ENCODE results near the gene SLK.

The SLK gene

GRCh38 chr10:104057717-104058116 is 90.8 kb downstream of the SLK start:
- DNase-seq, result no peak

GRCh38 chr10:104059364-104059763 is 92.4 kb downstream of the SLK start:
- no peak for DNase-seq

GRCh38 chr10:104061196-104061595 is 94.3 kb downstream of the SLK start:
- no peak for DNase-seq

- no peak for DNase-seq
Observed at GRCh38 chr10:104065748-104066147, 98.8 kb downstream of the SLK start.

GRCh38 chr10:104066945-104067344 is 100.0 kb downstream of the SLK start:
- DNase-seq, result no peak

- DNase-seq, result no peak
Observed at GRCh38 chr10:104067525-104067924, 100.6 kb downstream of the SLK start.

GRCh38 chr10:104069613-104070012 is 102.7 kb downstream of the SLK start:
- DNase-seq, result no peak

GRCh38 chr10:104072786-104073185 is 105.8 kb downstream of the SLK start:
- no peak for DNase-seq

- no peak for DNase-seq
Observed at GRCh38 chr10:104074505-104074904, 107.6 kb downstream of the SLK start.

- DNase-seq, result no peak
Observed at GRCh38 chr10:104076743-104077160, 109.8 kb downstream of the SLK start.

GRCh38 chr10:104077247-104077646 is 110.3 kb downstream of the SLK start:
- no peak for DNase-seq

- DNase-seq, result no peak
Observed at GRCh38 chr10:104077663-104078151, 110.8 kb downstream of the SLK start.

Measured in NCI-H446 treated with DMSO at 0.1 percent for 48 hours (cell line).